Prostate gland (tissue), 2 donors: ENCODE measurements around the gene TNNI3K. TPM values are rescaled to one million over a fixed set of nuclear protein-coding genes. Genes with fewer than 3 reads are reported as not detected.

Experiments
- DNase-seq: peaks from one replicate; pipeline ENCODE4 v3.0.0-alpha.2; 2019; ENCODE audit warnings: low spot score
- H3K27ac ChIP-seq, 2 donors: fragments of 200-600 bp; sonication (generic); 2 replicates each; pipeline ENCODE4 v1.5.1; 2017 to 2019
- H3K27me3 ChIP-seq: fragments of 200-600 bp; sonication (generic); replicated peaks from 2 replicates; pipeline ENCODE4 v1.5.1; 2019; ENCODE audit not compliant: insufficient read depth
- H3K36me3 ChIP-seq, 2 donors: fragments of 200-600 bp; sonication (generic); 1 replicate in 1 of 2; 2 replicates in 1 of 2; pipeline versions ENCODE4 v1.5.1 to v1.8.1; 2017 to 2019
- H3K4me1 ChIP-seq: fragments of 200-600 bp; sonication (generic); replicated peaks from 2 replicates; pipeline ENCODE4 v1.5.1; 2019
- H3K4me3 ChIP-seq, 2 donors: fragments of 200-600 bp; sonication (generic); 2 replicates each; pipeline ENCODE4 v1.5.1; 2017 to 2019
- H3K9me3 ChIP-seq: fragments of 200-600 bp; sonication (generic); 2 replicates; pipeline ENCODE4 v1.5.1; 2017
- POLR2A ChIP-seq: fragments of 450-650 bp; IDR thresholded peaks from one replicate; pipeline ENCODE4 v1.6.1; 2016; ENCODE audit warnings: antibody characterized with exemption, mild to moderate bottlenecking
- POLR2AphosphoS5 ChIP-seq: sonication (generic); formaldehyde crosslinking; IDR thresholded peaks from one replicate; pipeline ENCODE4 v1.6.1; 2017; ENCODE audit warnings: antibody characterized with exemption
- WGBS: methylation state at CpG from one replicate; pipeline ENCODE4 v1.1.5; 2018; 5-methylcytosine and 5-hydroxymethylcytosine counted together
- intact Hi-C: fragments of 100-400 bp; cut with DNase I; formaldehyde crosslinking; loops from one replicate; pipeline ENCODE4 v1.14.2; 2022
- total RNA-seq, 2 donors: library from RNA; depleted of rRNA; stranded (reverse); fragments of >200 nt; gene quantifications; one replicate each; pipeline ENCODE4 v1.1.0, GENCODE V29; 2016
- TF ChIP-seq, protein P1 (sequence below), 4 experiments: fragments of 200-600 bp in 2 of 4; fragments of 450-650 bp in 2 of 4; sonication (generic) in 2 of 4; IDR thresholded peaks; 1 replicate in 3 of 4; 2 replicates in 1 of 4; pipeline ENCODE4 v1.5.1; 2016 to 2019; ENCODE audit warnings: antibody characterized with exemption in 4 of 4, mild to moderate bottlenecking in 2 of 4, moderate library complexity in 2 of 4

Gene TNNI3K
- total RNA-seq, 2 donors from 2014 or later: not detected

DNA sequence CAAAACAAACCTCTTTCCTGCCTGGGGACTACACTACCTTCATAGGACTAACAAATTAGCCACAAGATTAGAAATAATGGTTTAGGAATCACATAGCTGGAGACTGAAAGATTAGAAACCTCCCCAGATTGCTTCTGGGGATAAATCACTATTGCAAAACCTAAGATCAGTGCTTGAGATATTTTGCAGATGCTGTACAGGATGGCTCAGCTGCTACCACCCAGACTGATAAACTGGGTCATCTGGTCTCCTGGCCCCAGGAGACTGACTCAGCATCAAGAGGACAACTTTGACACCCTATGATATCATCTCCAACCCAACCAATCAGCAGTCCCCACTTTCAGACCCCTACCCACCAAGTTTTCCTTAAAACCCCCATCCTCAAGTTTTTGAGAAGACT, 140.2 kb downstream of the TNNI3K start:
- no peak for TF ChIP-seq POLR2AphosphoS5
- H3K27ac ChIP-seq: no peak overlapping the region
- no peaks in the 10 kb centered on the region for H3K4me1 ChIP-seq
- no peak for DNase-seq
- no peaks in the 10 kb centered on the region for H3K9me3 ChIP-seq
- H3K4me3 ChIP-seq: no peak overlapping the region
- H3K36me3 ChIP-seq: no peaks in the 10 kb centered on the region
- intact Hi-C loops: no loop called here
- no peaks in the 10 kb centered on the region for H3K27me3 ChIP-seq

DNA sequence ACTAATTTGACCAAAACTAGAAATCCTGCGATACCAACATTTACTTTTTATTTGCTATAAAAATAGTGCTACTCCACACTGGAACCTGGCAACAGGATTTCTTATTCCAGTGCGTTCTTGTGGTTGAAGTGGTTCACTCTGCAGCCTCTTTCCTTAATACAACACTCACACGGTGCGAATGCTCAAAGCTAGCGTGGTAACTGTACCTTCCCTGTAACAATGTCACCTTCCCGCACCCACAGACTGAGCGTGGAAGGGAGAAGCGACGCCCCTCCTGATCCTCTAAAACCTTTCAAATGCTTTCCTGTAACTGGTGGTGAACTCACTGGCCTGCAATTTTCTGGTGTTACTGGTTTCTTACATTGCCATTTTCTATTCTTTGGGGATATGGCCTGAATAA, 145.1 kb downstream of the TNNI3K start:
- no peak for DNase-seq
- TF ChIP-seq, protein P1, sequence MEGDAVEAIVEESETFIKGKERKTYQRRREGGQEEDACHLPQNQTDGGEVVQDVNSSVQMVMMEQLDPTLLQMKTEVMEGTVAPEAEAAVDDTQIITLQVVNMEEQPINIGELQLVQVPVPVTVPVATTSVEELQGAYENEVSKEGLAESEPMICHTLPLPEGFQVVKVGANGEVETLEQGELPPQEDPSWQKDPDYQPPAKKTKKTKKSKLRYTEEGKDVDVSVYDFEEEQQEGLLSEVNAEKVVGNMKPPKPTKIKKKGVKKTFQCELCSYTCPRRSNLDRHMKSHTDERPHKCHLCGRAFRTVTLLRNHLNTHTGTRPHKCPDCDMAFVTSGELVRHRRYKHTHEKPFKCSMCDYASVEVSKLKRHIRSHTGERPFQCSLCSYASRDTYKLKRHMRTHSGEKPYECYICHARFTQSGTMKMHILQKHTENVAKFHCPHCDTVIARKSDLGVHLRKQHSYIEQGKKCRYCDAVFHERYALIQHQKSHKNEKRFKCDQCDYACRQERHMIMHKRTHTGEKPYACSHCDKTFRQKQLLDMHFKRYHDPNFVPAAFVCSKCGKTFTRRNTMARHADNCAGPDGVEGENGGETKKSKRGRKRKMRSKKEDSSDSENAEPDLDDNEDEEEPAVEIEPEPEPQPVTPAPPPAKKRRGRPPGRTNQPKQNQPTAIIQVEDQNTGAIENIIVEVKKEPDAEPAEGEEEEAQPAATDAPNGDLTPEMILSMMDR (IDR thresholded peaks at IDR 0.05): no peak
- TF ChIP-seq POLR2A (no peak), POLR2AphosphoS5 (no peak)
- intact Hi-C loops: no loop called here

DNA sequence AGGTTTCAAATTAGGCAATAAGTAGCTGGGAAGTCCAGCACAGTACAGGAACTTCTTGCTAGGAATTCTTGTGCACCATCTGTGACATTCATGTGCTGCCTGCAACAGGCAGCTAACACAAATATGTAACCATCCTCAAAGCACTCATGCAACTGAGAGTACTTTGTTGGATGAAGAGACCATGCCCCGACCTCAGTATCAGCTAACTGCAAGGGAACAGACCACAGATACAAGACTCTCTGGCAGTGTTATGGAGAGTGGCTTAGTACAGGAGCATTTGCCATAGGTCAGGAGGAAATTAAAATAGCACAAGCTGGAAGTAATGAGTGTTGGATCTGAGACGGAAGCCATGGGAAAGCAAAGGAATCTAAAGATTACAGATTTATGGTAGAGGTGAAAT, 153.7 kb downstream of the TNNI3K start:
- WGBS: 94% methylated on average over 2 of the region's 2 CpGs
- intact Hi-C loops: no loop called here
- Histone ChIP-seq H3K9me3 (no peaks in the 10 kb centered on the region), H3K4me3 (no peak overlapping the region), H3K36me3 (no peaks in the 10 kb centered on the region), H3K27ac (no peak overlapping the region), H3K4me1 (no peaks in the 10 kb centered on the region), H3K27me3 (no peaks in the 10 kb centered on the region)
- TF ChIP-seq, protein P1 (IDR thresholded peaks at IDR 0.05): no peak
- TF ChIP-seq POLR2AphosphoS5: no peak
- TF ChIP-seq POLR2A: no peak
- DNase-seq: no peak

More for the DNA sequence above, 145.1 kb downstream of the TNNI3K start:
- no peaks in the 10 kb centered on the region for H3K36me3 ChIP-seq
- H3K9me3 ChIP-seq: no peaks in the 10 kb centered on the region
- no peak overlapping the region for H3K27ac ChIP-seq
- no peak overlapping the region for H3K4me3 ChIP-seq
- WGBS: 87% methylated on average over 9 of the region's 9 CpGs
- no peaks in the 10 kb centered on the region for H3K4me1 ChIP-seq
- H3K27me3 ChIP-seq: no peaks in the 10 kb centered on the region

DNA sequence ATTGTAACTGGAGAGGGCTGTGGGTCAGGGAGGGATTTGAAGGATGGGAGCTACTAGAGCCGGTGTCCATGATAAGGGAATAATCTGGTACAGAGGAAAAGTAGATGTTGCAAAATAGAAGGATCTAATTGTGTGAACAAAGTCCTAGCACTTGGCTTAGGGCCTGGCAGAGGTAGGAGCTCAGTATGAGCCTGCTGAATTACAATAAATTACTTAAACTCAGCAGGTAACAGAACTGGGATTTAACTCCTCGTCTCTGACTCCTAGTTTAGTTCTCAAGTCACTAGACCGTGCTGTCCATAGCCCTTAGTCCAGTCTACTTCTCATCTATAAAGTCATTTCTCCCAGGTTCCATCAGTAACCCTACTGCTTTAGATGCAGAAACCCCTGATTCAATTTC, 157.0 kb downstream of the TNNI3K start:
- TF ChIP-seq POLR2A (no peak), POLR2AphosphoS5 (no peak)
- TF ChIP-seq, protein P1 (IDR thresholded peaks at IDR 0.05): no peak
- intact Hi-C loops: no loop called here
- Histone ChIP-seq H3K27me3 (no peaks in the 10 kb centered on the region), H3K4me3 (no peak overlapping the region), H3K27ac (no peak overlapping the region), H3K4me1 (no peaks in the 10 kb centered on the region), H3K9me3 (no peaks in the 10 kb centered on the region), H3K36me3 (no peaks in the 10 kb centered on the region)
- no peak for DNase-seq
- 85% methylated on average over 3 of the region's 3 CpGs for WGBS

DNA sequence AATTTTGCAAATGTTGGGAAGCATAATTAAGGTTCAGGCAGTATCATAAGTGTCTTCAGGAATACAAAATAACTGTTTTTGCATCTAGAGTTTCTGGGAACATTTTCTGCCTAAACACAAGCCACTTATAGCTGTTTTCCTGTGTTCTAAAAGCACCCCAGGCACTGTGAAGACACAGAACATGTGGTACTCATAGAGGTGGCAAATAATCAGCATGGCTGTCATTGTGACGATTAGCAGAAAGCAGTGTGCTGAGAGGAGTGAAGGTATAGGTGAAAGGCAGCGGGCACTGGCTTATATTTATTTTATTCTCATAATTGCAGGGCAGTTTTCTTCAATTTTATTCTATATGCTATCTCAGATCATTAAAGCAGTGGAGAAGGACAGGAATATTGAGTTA, 157.7 kb downstream of the TNNI3K start:
- WGBS: 74% methylated on average over 2 of the region's 2 CpGs
- no peak for DNase-seq

More for the DNA sequence above, 157.7 kb downstream of the TNNI3K start:
- H3K27me3 ChIP-seq: no peaks in the 10 kb centered on the region
- no peak overlapping the region for H3K27ac ChIP-seq
- H3K4me1 ChIP-seq: no peaks in the 10 kb centered on the region
- no peaks in the 10 kb centered on the region for H3K9me3 ChIP-seq
- intact Hi-C loops: no loop called here
- TF ChIP-seq, protein P1 (IDR thresholded peaks at IDR 0.05): no peak
- TF ChIP-seq POLR2AphosphoS5: no peak
- TF ChIP-seq POLR2A: no peak
- no peak overlapping the region for H3K4me3 ChIP-seq
- H3K36me3 ChIP-seq: no peaks in the 10 kb centered on the region
